HG03558 (cell line): ENCODE data around the gene CADM4.

Experiments used
- ATAC-seq: cut with Tn5 transposase; IDR thresholded peaks from one replicate; pipeline ENCODE4 v1.9.1; 2021; ENCODE audit warnings: moderate number of reproducible peaks; ENCODE audit not compliant: unreplicated experiment; ENCODE audit errors: extremely low read depth

Gene CADM4

GRCh38 chr19:43634872-43635560 lies 4.6 kb downstream of the CADM4 start:
- no peak for ATAC-seq

GRCh38 chr19:43634506-43634871 lies 5.2 kb downstream of the CADM4 start:
- ATAC-seq: no peak

GRCh38 chr19:43634068-43634467 lies 5.6 kb downstream of the CADM4 start:
- ATAC-seq: no peak

GRCh38 chr19:43633520-43633919 lies 6.1 kb downstream of the CADM4 start:
- no peak for ATAC-seq

- no peak for ATAC-seq
These were observed 8.2 kb downstream of the CADM4 start for GRCh38 chr19:43631491-43631890.

- no peak for ATAC-seq
These were observed 10.9 kb downstream of the CADM4 start for GRCh38 chr19:43628646-43629326.

GRCh38 chr19:43626838-43627237 lies 12.8 kb downstream of the CADM4 start:
- ATAC-seq: no peak

- no peak for ATAC-seq
These were observed 13.6 kb downstream of the CADM4 start for GRCh38 chr19:43625918-43626579.

- ATAC-seq: no peak
These were observed 14.7 kb downstream of the CADM4 start for GRCh38 chr19:43624933-43625332.

GRCh38 chr19:43623889-43624670 lies 15.6 kb downstream of the CADM4 start:
- ATAC-seq: no peak

GRCh38 chr19:43622956-43623355 lies 16.7 kb downstream of the CADM4 start:
- no peak for ATAC-seq

- ATAC-seq: no peak
These were observed 17.6 kb downstream of the CADM4 start for GRCh38 chr19:43622070-43622469.

GRCh38 chr19:43620061-43621001 lies 19.3 kb downstream of the CADM4 start:
- no peak for ATAC-seq

GRCh38 chr19:43619262-43620060 lies 20.2 kb downstream of the CADM4 start, which contains the start of gene ZNF428:
TSS of gene ZNF428 (minus strand) at chr19:43619629. CDS start at chr19:43614304, 5,325 bp downstream.
- peak; percentile 51 for ATAC-seq

- ATAC-seq: no peak
These were observed 20.8 kb downstream of the CADM4 start for GRCh38 chr19:43618921-43619261.

GRCh38 chr19:43616954-43617353 lies 22.7 kb downstream of the CADM4 start:
- ATAC-seq: no peak

- no peak for ATAC-seq
These were observed 23.3 kb downstream of the CADM4 start for GRCh38 chr19:43616306-43616705.

GRCh38 chr19:43612374-43612773 lies 27.3 kb downstream of the CADM4 start:
- no peak for ATAC-seq

GRCh38 chr19:43611788-43612187 lies 27.9 kb downstream of the CADM4 start, which contains the start of gene SRRM5:
TSS of gene SRRM5 (plus strand) at chr19:43612088. CDS start at chr19:43612122, 34 bp downstream.
- ATAC-seq: no peak
